Kidney glomerular epithelial cell (primary cell): ENCODE results near the gene ACTN2.
A peak's percentile ranks its signal among the peaks of the same experiment; 100 is the strongest.

ENCODE experiments used
- DNase-seq: peaks from one replicate; lab custom pipeline; 2025; lab: John Stamatoyannopoulos, UW

The ACTN2 gene

GRCh38 chr1:236742421-236743160 is 56.3 kb downstream of the ACTN2 start:
- no peak for DNase-seq

GRCh38 chr1:236744533-236744932 is 58.2 kb downstream of the ACTN2 start:
- no peak for DNase-seq

GRCh38 chr1:236746785-236747184 is 60.5 kb downstream of the ACTN2 start:
- no peak for DNase-seq

- no peak for DNase-seq
Observed at GRCh38 chr1:236747311-236747985, 61.1 kb downstream of the ACTN2 start.

- DNase-seq, result no peak
Observed at GRCh38 chr1:236748268-236748870, 62.1 kb downstream of the ACTN2 start.

- DNase-seq, result no peak
Observed at GRCh38 chr1:236750928-236751327, 64.6 kb downstream of the ACTN2 start.

GRCh38 chr1:236751385-236751784 is 65.1 kb downstream of the ACTN2 start:
- DNase-seq, result no peak

GRCh38 chr1:236751935-236752334 is 65.6 kb downstream of the ACTN2 start:
- DNase-seq, result no peak

- DNase-seq, result no peak
Observed at GRCh38 chr1:236753516-236753915, 67.2 kb downstream of the ACTN2 start.

GRCh38 chr1:236753964-236754363 is 67.7 kb downstream of the ACTN2 start:
- DNase-seq, result no peak

GRCh38 chr1:236754525-236755210 is 68.4 kb downstream of the ACTN2 start:
- DNase-seq, result no peak

- no peak for DNase-seq
Observed at GRCh38 chr1:236757640-236758039, 71.3 kb downstream of the ACTN2 start.

GRCh38 chr1:236759252-236759859 is 73.1 kb downstream of the ACTN2 start:
- DNase-seq, result peak; percentile 57

GRCh38 chr1:236760480-236760879 is 74.2 kb downstream of the ACTN2 start:
- no peak for DNase-seq

- no peak for DNase-seq
Observed at GRCh38 chr1:236760986-236761385, 74.7 kb downstream of the ACTN2 start.

- no peak for DNase-seq
Observed at GRCh38 chr1:236761397-236762132, 75.3 kb downstream of the ACTN2 start.

GRCh38 chr1:236762410-236762809 is 76.1 kb downstream of the ACTN2 start:
- DNase-seq, result no peak

GRCh38 chr1:236765831-236766230 is 79.5 kb downstream of the ACTN2 start:
- no peak for DNase-seq

GRCh38 chr1:236766506-236766905 is 80.2 kb downstream of the ACTN2 start:
- no peak for DNase-seq

- no peak for DNase-seq
Observed at GRCh38 chr1:236767276-236767675, 81.0 kb downstream of the ACTN2 start.

- no peak for DNase-seq
Observed at GRCh38 chr1:236768601-236769000, 82.3 kb downstream of the ACTN2 start.

- DNase-seq, result no peak
Observed at GRCh38 chr1:236773919-236774318, 87.6 kb downstream of the ACTN2 start.
